PC-9 (cell line): ENCODE data around the gene ANGEL2.

Experiments
- EZH2 ChIP-seq: fragments of 200-600 bp; sonication (generic); IDR thresholded peaks from 2 replicates; pipeline ENCODE4 v1.8.0; 2017; ENCODE audit warnings: antibody characterized with exemption, low read depth
- TF ChIP-seq, protein P1 (sequence below): fragments of 200-600 bp; sonication (generic); conservative IDR thresholded peaks from 2 replicates; pipeline ENCODE4 v1.6.1; 2017; ENCODE audit warnings: mixed run types, antibody characterized with exemption, mild to moderate bottlenecking, moderate library complexity

DNA sequence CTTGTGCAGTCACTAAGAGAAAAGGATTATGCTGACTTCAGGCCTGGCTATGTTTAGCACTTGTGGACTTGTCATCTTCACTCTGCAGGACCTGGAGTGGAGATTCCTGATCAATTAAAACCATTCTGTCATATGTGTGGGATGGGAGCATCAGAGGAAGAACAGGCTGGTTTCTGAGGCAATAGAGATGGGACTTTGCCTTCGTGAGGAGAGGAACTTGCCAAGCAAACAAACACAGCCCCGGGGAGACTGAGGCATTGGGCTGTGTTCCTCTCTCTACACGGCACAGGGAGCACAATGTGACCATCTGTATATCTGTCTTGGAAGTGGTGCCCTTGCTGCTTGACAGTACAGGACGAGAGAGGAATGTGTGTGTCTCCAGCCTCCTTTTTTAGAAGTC is 42.2 kb downstream of the ANGEL2 start:
- TF ChIP-seq, protein P1, sequence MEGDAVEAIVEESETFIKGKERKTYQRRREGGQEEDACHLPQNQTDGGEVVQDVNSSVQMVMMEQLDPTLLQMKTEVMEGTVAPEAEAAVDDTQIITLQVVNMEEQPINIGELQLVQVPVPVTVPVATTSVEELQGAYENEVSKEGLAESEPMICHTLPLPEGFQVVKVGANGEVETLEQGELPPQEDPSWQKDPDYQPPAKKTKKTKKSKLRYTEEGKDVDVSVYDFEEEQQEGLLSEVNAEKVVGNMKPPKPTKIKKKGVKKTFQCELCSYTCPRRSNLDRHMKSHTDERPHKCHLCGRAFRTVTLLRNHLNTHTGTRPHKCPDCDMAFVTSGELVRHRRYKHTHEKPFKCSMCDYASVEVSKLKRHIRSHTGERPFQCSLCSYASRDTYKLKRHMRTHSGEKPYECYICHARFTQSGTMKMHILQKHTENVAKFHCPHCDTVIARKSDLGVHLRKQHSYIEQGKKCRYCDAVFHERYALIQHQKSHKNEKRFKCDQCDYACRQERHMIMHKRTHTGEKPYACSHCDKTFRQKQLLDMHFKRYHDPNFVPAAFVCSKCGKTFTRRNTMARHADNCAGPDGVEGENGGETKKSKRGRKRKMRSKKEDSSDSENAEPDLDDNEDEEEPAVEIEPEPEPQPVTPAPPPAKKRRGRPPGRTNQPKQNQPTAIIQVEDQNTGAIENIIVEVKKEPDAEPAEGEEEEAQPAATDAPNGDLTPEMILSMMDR = no peak
- no peak for TF ChIP-seq EZH2
